Tibial nerve (tissue), 4 donors: ENCODE measurements around the gene AP3S2. TPM values are rescaled to one million over a fixed set of nuclear protein-coding genes. Genes with fewer than 3 reads are reported as not detected.

Experiments
- DNase-seq, 2 donors: peaks; one replicate each; pipeline ENCODE4 v3.0.0-alpha.2; 2019; ENCODE audit warnings: low spot score in 2 of 2
- H3K27ac ChIP-seq, 4 donors: fragments of 200-600 bp; sonication (generic) in 3 of 4; one replicate each; pipeline ENCODE4 v1.5.1; 2017 to 2019; ENCODE audit warnings: mild to moderate bottlenecking in 1 of 4
- H3K27me3 ChIP-seq, 2 donors: fragments of 200-600 bp; sonication (generic) in 1 of 2; one replicate each; pipeline versions ENCODE4 v1.5.1 to v1.6.0; 2017 to 2019
- H3K36me3 ChIP-seq, 3 donors: fragments of 200-600 bp; sonication (generic); one replicate each; pipeline ENCODE4 v1.5.1; 2018 to 2019
- H3K4me1 ChIP-seq, 4 donors: fragments of 200-600 bp; sonication (generic) in 3 of 4; one replicate each; pipeline ENCODE4 v1.5.1; 2017 to 2019
- H3K4me3 ChIP-seq, 4 donors: fragments of 200-600 bp; sonication (generic) in 3 of 4; one replicate each; pipeline ENCODE4 v1.5.1; 2017 to 2019; ENCODE audit warnings: mild to moderate bottlenecking in 1 of 4, moderate library complexity in 1 of 4
- H3K9me3 ChIP-seq, 4 donors: fragments of 200-600 bp; sonication (generic) in 3 of 4; one replicate each; pipeline ENCODE4 v1.5.1; 2017 to 2019
- EP300 ChIP-seq, 2 donors: sonication (generic); formaldehyde crosslinking; IDR thresholded peaks; one replicate each; pipeline ENCODE4 v1.6.1; 2017; ENCODE audit warnings: antibody characterized with exemption in 2 of 2, mild to moderate bottlenecking in 1 of 2
- POLR2A ChIP-seq, 2 donors: fragments of 450-650 bp; IDR thresholded peaks; one replicate each; pipeline ENCODE4 v1.6.1; 2017; ENCODE audit warnings: antibody characterized with exemption in 2 of 2, mild to moderate bottlenecking in 2 of 2, moderate library complexity in 2 of 2
- WGBS, 2 donors: methylation state at CpG; one replicate each; pipeline ENCODE4 v1.1.5; 2018; 5-methylcytosine and 5-hydroxymethylcytosine counted together
- total RNA-seq, 4 donors: library from RNA; depleted of rRNA; stranded (reverse); fragments of >200 nt; gene quantifications; one replicate each; pipeline ENCODE4 v1.1.0, GENCODE V29; 2016
- TF ChIP-seq, protein P1 (sequence below), 5 experiments: fragments of 200-600 bp in 3 of 5; fragments of 450-650 bp in 2 of 5; sonication (generic) in 3 of 5; IDR thresholded peaks; one replicate each; pipeline ENCODE4 v1.5.1; 2016 to 2019; ENCODE audit warnings: antibody characterized with exemption in 5 of 5, mild to moderate bottlenecking in 3 of 5, moderate library complexity in 2 of 5

Gene AP3S2
- total RNA-seq, 4 donors from 2014 or later, result 49.2 to 61.4 (median 52.2) TPM

DNA sequence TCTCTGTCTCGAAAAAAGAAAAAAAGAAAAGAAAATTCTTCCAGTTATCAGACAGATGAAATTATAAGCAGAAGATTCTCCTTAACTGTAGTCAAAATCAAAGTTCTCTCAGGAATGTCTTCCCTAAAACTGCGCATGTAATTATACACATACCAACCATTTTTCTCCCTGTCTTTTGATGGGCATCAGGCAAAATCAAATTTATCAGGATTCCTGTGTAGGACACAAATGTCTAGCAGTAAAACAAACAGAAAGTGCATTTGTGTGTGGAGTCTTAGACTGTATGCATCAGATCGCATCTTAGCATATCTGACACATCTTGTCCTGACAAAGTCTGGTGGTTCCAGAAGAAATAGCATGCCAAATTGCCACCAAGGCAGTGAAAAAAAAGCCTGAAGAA is 22.9 kb upstream of the AP3S2 start:
- no peak for DNase-seq
- TF ChIP-seq POLR2A (IDR thresholded peaks at IDR 0.05), result no peak
- TF ChIP-seq EP300 (IDR thresholded peaks at IDR 0.05), result no peak
- TF ChIP-seq, protein P1, sequence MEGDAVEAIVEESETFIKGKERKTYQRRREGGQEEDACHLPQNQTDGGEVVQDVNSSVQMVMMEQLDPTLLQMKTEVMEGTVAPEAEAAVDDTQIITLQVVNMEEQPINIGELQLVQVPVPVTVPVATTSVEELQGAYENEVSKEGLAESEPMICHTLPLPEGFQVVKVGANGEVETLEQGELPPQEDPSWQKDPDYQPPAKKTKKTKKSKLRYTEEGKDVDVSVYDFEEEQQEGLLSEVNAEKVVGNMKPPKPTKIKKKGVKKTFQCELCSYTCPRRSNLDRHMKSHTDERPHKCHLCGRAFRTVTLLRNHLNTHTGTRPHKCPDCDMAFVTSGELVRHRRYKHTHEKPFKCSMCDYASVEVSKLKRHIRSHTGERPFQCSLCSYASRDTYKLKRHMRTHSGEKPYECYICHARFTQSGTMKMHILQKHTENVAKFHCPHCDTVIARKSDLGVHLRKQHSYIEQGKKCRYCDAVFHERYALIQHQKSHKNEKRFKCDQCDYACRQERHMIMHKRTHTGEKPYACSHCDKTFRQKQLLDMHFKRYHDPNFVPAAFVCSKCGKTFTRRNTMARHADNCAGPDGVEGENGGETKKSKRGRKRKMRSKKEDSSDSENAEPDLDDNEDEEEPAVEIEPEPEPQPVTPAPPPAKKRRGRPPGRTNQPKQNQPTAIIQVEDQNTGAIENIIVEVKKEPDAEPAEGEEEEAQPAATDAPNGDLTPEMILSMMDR (IDR thresholded peaks at IDR 0.05), result no peak
- H3K4me1 ChIP-seq, result peaks cover 0 to 13% (median 10%) of the 10 kb centered on the region in 4 donors
- no peak overlapping the region for H3K4me3 ChIP-seq
- H3K36me3 ChIP-seq, result no peaks in the 10 kb centered on the region
- H3K27ac ChIP-seq, result no peak overlapping the region
- H3K27me3 ChIP-seq, result no peaks in the 10 kb centered on the region
- WGBS, 2 donors, result 83 to 84% methylated on average over 3 of the region's 3 CpGs
- H3K9me3 ChIP-seq, result no peaks in the 10 kb centered on the region

DNA sequence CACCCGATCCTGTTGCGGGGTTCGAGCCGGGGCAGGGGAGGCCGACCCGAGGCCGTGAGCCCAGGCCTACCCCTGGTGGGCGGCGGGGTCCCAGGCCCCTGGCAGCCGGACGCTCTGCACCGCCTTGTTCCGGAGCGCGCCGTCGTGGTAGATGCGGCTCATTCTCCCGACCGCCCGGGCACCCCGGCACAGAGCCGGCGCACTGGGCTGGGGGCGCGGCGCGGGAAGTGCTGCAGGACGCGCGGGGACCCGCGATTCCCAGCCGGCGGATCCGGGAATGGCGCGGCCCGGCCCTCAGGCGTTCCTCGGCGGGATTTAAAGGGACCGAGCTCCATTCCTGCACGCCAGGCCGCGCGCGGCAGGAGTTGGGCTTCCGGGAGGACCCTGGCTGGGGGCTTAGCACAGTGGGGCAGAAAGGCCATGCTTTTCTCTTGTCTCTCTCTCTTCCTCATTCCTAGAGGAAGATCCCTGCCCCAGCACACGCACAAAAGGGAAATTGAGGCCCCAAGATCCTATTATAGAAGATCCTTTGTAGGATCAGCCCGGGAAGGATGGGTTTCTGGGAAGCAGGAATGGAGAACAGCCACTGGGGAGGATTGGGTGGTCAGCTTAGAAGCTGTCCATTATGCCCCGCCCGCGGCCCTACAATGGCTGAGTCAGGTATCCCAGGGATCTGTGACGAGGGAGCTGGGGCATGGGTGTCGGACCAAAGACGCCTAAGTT is 19.0 kb upstream of the AP3S2 start, which contains the start of gene ARPIN:
ARPIN (minus strand) TSS at position 279 of the 723 bp plus-strand sequence; CDS start at position 162, 117 bp downstream.
- H3K27ac ChIP-seq, result peak within 1 kb of the TSS; percentile 0 to 87 (median 84)
- peaks cover 0 to 28% (median 10%) of the 10 kb centered on the region in 4 donors for H3K4me1 ChIP-seq
- DNase-seq, result peak in 1 of 2 donors; percentile 13
- 9 to 36% methylated on average over 8 to 32 of the region's 57 CpGs for WGBS, 2 donors
- H3K4me3 ChIP-seq, result peak within 1 kb of the TSS; percentile 64 to 95 (median 75)
- H3K36me3 ChIP-seq, result peaks cover 0 to 28% (median 3%) of the 10 kb centered on the region in 3 donors
- H3K27me3 ChIP-seq, result no peaks in the 10 kb centered on the region
- TF ChIP-seq EP300 (IDR thresholded peaks at IDR 0.05) (no peak), POLR2A (IDR thresholded peaks at IDR 0.05) (no peak)
- TF ChIP-seq, protein P1 (IDR thresholded peaks at IDR 0.05), result peak in 1 of 5 experiments; percentile 23
- H3K9me3 ChIP-seq, result no peaks in the 10 kb centered on the region

DNA sequence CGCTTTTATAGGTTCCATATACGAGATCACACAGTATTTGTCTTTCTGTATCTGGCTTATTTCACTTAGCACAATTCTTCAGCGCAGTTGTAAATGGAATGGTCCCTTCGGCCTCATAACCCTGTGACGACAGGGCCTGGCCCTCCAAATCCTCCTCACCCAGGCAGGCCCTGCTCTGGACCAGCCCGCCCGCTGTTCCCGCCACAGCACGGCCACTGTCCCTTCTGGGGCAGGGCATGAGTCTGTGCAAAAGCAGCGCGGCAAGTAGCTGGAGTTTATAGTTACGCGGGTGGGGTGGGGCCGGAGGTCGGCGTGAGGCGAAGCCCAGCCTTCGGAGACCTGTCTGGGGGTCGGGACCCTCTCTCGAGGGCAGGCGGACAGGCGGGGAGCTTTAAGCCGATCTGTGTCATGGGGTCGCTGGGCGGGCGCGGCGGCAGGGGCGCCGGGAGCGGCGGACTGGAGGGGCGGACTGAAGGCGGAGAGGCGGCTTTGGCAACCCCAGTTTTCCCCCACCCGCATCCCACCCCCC is 18.4 kb upstream of the AP3S2 start:
- Histone ChIP-seq H3K27ac (peak overlapping the region; percentile 0 to 87 (median 84)), H3K4me3 (peak overlapping the region; percentile 64 to 95 (median 75)), H3K27me3 (no peaks in the 10 kb centered on the region), H3K36me3 (peaks cover 0 to 35% (median 3%) of the 10 kb centered on the region in 3 donors), H3K9me3 (no peaks in the 10 kb centered on the region), H3K4me1 (peaks cover 0 to 28% (median 10%) of the 10 kb centered on the region in 4 donors)
- TF ChIP-seq EP300 (IDR thresholded peaks at IDR 0.05) (no peak), POLR2A (IDR thresholded peaks at IDR 0.05) (no peak)
- TF ChIP-seq, protein P1 (IDR thresholded peaks at IDR 0.05), result no peak
- no peak for DNase-seq
- 3 to 7% methylated on average over 13 to 19 of the region's 36 CpGs for WGBS, 2 donors

DNA sequence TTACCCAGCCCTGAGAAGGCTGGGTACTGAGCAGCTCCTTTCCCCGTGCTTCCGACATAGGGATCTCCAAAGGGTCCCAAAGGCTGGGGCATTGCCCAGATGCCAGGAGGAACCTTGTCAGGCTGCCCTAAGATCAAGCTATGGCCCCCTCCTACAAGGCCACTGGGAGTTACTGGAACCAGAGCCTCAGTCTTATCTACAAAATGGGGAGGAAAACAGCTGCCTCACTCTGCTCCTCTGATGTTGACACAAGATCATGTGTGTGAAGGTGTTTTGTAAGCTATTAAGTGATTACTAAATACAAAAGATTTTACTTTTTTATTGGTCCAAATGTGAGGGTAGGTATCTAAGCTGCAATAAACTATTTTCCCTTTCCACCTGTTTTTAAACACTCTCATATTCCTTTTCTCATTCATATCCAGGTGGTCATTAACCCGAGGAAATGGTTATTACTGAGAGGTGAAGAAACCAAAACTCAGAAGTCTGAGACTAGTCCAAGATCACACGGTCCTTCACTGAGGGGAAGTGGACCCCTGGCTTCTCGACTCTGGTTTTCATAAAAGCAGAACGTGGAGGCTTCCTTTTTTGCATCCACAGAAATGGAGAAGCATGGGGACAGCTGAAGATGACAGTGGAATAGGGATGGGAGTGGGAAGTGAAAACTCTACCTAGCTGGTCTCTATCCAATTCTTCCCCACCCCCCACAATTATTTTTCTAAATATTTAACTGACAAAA is 17.3 kb upstream of the AP3S2 start:
- TF ChIP-seq, protein P1 (IDR thresholded peaks at IDR 0.05), result no peak
- no peak for TF ChIP-seq POLR2A (IDR thresholded peaks at IDR 0.05)
- no peak for TF ChIP-seq EP300 (IDR thresholded peaks at IDR 0.05)
- H3K27me3 ChIP-seq, result no peaks in the 10 kb centered on the region
- no peak overlapping the region for H3K27ac ChIP-seq
- peaks cover 0 to 46% (median 3%) of the 10 kb centered on the region in 3 donors for H3K36me3 ChIP-seq
- H3K4me1 ChIP-seq, result peaks cover 0 to 28% (median 10%) of the 10 kb centered on the region in 4 donors
- 71 to 81% methylated on average over 6 of the region's 6 CpGs for WGBS, 2 donors
- H3K4me3 ChIP-seq, result no peak overlapping the region
- H3K9me3 ChIP-seq, result no peaks in the 10 kb centered on the region
- DNase-seq, result no peak
